HFF-Myc (cell line): ENCODE measurements around the gene MBNL1.

Experiments used
- DNase-seq: peaks from one replicate; pipeline ENCODE4 v3.0.0-alpha.2; 2011; ENCODE audit warnings: low read depth; ENCODE audit errors: extremely low read depth
- H3K4me3 ChIP-seq: replicated peaks from 2 replicates; pipeline ENCODE4 v1.5.1; 2011; ENCODE audit warnings: low read depth, mild to moderate bottlenecking, control low read depth, low read length
- CTCF ChIP-seq: IDR thresholded peaks from 2 replicates; pipeline ENCODE4 v1.5.1; 2012; ENCODE audit warnings: mild to moderate bottlenecking, low read depth, low read length, control low read depth; ENCODE audit errors: missing control alignments

MBNL1 gene

GRCh38 chr3:152271501-152272236 is 2.9 kb downstream of the MBNL1 start:
- peak overlapping the region; percentile 71 for H3K4me3 ChIP-seq
- no peak for DNase-seq
- TF ChIP-seq CTCF, result no peak

DNA sequence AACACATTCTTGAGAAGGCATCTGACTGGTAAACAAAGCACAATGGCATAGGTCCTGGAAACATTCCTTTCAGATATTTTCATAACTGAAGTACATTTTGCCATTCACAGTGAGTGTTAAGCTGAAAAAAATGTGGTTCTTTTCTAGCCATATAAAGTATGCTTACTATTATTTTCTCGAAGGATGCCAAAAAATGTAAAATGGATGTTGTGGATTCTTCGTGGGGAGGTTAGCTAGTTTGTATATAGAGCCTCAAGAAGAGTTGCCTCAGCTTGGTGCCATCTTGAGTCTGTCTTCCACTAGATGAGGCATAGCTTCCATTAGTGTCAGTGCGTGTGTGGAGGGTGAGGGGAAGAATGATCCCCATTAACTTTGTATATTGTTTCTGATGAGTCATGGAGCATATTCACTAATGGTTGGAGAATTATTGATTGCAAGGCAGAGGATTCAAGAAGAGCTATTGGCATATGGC is 4.1 kb downstream of the MBNL1 start:
- TF ChIP-seq CTCF, result no peak
- peak; percentile 57 for DNase-seq
- peak overlapping the region; percentile 71 for H3K4me3 ChIP-seq

GRCh38 chr3:152276681-152277080 is 8.0 kb downstream of the MBNL1 start:
- DNase-seq, result no peak
- no peak overlapping the region for H3K4me3 ChIP-seq
- no peak for TF ChIP-seq CTCF

GRCh38 chr3:152277198-152277597 is 8.5 kb downstream of the MBNL1 start:
- TF ChIP-seq CTCF, result no peak
- H3K4me3 ChIP-seq, result no peak overlapping the region
- no peak for DNase-seq

- TF ChIP-seq CTCF, result no peak
- H3K4me3 ChIP-seq, result no peak overlapping the region
- no peak for DNase-seq
These were observed 10.2 kb downstream of the MBNL1 start for GRCh38 chr3:152278756-152279427.

DNA sequence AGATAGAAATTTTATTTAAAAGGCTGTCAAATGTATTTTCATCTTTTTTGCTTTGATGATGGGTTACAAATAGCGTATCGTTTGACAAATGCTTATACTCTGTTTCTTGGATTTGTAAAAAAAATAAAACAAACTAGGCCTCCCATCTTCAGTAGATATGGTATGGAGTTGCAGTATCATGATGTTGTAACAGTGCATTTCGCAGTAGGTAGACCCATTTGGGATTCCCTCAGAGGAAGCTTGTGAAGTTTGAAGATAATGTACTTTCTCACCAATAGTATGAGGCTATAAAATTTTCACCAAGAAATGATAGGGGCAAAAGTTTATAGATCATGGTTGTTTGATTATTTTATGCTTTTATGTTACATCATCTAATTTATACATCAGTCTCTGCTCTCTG is 10.8 kb downstream of the MBNL1 start:
- H3K4me3 ChIP-seq, result no peak overlapping the region
- DNase-seq, result no peak
- TF ChIP-seq CTCF, result no peak
